Measurements from ENCODE around the gene ANKS1A. TPM values are rescaled to one million over a fixed set of nuclear protein-coding genes. Genes with fewer than 3 reads are reported as not detected.

The ANKS1A gene
- polyA plus RNA-seq, 1 of the 3 experiments (the other 2 are of a cell fraction): 7.6 TPM

DNA sequence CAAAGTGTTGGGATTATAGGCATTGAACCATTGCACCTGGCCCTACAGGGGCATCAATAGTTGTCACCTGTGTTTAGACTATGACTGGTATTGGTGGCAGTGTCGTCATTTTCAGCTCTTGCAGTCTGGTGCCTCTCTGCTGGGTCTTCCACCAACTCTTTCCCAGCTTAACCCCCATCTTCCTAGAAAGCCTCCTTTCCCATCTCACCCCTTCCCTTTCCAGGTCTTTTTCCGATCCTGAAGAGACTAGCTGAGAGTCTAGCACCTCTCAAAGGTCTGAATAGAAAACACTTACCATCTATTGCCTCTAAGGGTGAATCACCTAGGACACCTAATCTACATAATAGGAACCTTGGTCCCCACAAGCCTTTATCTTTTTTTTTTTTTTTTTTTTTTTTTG lies 181.1 kb downstream of the ANKS1A start:
- Histone ChIP-seq H3F3A (replicated peaks; ENCODE audit: insufficient read depth) (no peaks in the 10 kb centered on the region), H3K36me3 (replicated peaks in 1 of 2; ENCODE audit: control insufficient read depth in 1 of 2, insufficient read depth in 2 of 2, low read length in 1 of 2) (peaks cover 0 to 1% of the 10 kb centered on the region in 2 experiments), H3K4me2 (no peak overlapping the region), H3K27ac (ENCODE audit: low read depth in 2 of 2, low read length in 1 of 2) (no peak overlapping the region), H3K79me2 (ENCODE audit: insufficient read depth) (no peaks in the 10 kb centered on the region), H3K9me2 (no peaks in the 10 kb centered on the region), H3K4me1 (ENCODE audit: control insufficient read depth in 1 of 2, insufficient read depth in 2 of 2, low read depth in 1 of 2, low read length in 1 of 2) (peaks cover 0 to 3% of the 10 kb centered on the region in 2 experiments; a peak in 1 of 4 replicates), H3K27me3 (ENCODE audit: insufficient read depth) (no peaks in the 10 kb centered on the region), H3K9me3 (no peaks in the 10 kb centered on the region), H4K20me1 (ENCODE audit: insufficient read depth) (no peaks in the 10 kb centered on the region), H2AFZ (ENCODE audit: low read depth) (no peak overlapping the region), H3K9ac (no peak overlapping the region), H3K4me3 (ENCODE audit: low read depth in 2 of 2, low read length in 1 of 2) (no peak overlapping the region)
- ChIA-PET CTCF (interaction anchor here (1.5 kb wide), 1 partner anchor 70 kb away, joined by 5 read pairs; no protein-coding TSS in a partner anchor), POLR2A (no interaction called here)
- 91% methylated on average over 2 of the region's 2 CpGs for WGBS (ENCODE audit: low lambda C conversion rate)
- TF ChIP-seq, protein P1, sequence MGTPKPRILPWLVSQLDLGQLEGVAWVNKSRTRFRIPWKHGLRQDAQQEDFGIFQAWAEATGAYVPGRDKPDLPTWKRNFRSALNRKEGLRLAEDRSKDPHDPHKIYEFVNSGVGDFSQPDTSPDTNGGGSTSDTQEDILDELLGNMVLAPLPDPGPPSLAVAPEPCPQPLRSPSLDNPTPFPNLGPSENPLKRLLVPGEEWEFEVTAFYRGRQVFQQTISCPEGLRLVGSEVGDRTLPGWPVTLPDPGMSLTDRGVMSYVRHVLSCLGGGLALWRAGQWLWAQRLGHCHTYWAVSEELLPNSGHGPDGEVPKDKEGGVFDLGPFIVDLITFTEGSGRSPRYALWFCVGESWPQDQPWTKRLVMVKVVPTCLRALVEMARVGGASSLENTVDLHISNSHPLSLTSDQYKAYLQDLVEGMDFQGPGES (IDR thresholded peaks at IDR 0.05; ENCODE audit: low read depth, low read length): no peak
- TF ChIP-seq, protein P2, sequence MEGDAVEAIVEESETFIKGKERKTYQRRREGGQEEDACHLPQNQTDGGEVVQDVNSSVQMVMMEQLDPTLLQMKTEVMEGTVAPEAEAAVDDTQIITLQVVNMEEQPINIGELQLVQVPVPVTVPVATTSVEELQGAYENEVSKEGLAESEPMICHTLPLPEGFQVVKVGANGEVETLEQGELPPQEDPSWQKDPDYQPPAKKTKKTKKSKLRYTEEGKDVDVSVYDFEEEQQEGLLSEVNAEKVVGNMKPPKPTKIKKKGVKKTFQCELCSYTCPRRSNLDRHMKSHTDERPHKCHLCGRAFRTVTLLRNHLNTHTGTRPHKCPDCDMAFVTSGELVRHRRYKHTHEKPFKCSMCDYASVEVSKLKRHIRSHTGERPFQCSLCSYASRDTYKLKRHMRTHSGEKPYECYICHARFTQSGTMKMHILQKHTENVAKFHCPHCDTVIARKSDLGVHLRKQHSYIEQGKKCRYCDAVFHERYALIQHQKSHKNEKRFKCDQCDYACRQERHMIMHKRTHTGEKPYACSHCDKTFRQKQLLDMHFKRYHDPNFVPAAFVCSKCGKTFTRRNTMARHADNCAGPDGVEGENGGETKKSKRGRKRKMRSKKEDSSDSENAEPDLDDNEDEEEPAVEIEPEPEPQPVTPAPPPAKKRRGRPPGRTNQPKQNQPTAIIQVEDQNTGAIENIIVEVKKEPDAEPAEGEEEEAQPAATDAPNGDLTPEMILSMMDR (IDR thresholded peaks at IDR 0.05): no peak
- TF ChIP-seq SIN3A (IDR thresholded peaks at IDR 0.05; ENCODE audit: borderline replicate concordance, low read depth, low read length) (no peak), REST (IDR thresholded peaks at IDR 0.05; ENCODE audit: low read depth, low read length) (no peak), ELF1 (IDR thresholded peaks at IDR 0.05) (no peak), EP300 (IDR thresholded peaks at IDR 0.05; ENCODE audit: borderline replicate concordance in 1 of 2, low read depth in 1 of 2, low read length in 1 of 2) (no peak), RXRA (IDR thresholded peaks at IDR 0.05; ENCODE audit: borderline replicate concordance, low read depth) (no peak), POLR2AphosphoS5 (IDR thresholded peaks at IDR 0.05; ENCODE audit: low read depth, low read length) (no peak), JUND (IDR thresholded peaks at IDR 0.05) (no peak), FOXJ3 (CRISPR knock-in tag; IDR thresholded peaks at IDR 0.05) (no peak), MEF2A (IDR thresholded peaks at IDR 0.05; ENCODE audit: borderline replicate concordance, low read depth) (no peak), RCOR1 (IDR thresholded peaks at IDR 0.05; ENCODE audit: low read length) (no peak), RAD21 (IDR thresholded peaks at IDR 0.05; ENCODE audit: low read length) (no peak)
- TF ChIP-seq, protein P3, sequence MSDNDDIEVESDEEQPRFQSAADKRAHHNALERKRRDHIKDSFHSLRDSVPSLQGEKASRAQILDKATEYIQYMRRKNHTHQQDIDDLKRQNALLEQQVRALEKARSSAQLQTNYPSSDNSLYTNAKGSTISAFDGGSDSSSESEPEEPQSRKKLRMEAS (IDR thresholded peaks at IDR 0.05; ENCODE audit: low read depth): no peak
- TF ChIP-seq, protein P4, sequence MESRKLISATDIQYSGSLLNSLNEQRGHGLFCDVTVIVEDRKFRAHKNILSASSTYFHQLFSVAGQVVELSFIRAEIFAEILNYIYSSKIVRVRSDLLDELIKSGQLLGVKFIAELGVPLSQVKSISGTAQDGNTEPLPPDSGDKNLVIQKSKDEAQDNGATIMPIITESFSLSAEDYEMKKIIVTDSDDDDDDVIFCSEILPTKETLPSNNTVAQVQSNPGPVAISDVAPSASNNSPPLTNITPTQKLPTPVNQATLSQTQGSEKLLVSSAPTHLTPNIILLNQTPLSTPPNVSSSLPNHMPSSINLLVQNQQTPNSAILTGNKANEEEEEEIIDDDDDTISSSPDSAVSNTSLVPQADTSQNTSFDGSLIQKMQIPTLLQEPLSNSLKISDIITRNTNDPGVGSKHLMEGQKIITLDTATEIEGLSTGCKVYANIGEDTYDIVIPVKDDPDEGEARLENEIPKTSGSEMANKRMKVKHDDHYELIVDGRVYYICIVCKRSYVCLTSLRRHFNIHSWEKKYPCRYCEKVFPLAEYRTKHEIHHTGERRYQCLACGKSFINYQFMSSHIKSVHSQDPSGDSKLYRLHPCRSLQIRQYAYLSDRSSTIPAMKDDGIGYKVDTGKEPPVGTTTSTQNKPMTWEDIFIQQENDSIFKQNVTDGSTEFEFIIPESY (IDR thresholded peaks at IDR 0.05; ENCODE audit: borderline replicate concordance, low read depth): no peak
- DNase-seq: no peak
